Activated T-helper 2 cell treated with anti-CD3 and anti-CD28 coated beads, Interferon-gamma antibody, Interleukin-2, Interleukin-4, amounts not matched to agents 10 μg/mL and 5 μg/mL and 100 μg/mL, durations not matched to agents 14 hours and 24 hours and 36 hours (primary cell): Measurements from ENCODE around the gene SHOC2. TPM values are rescaled to one million over a fixed set of nuclear protein-coding genes. Genes with fewer than 3 reads are reported as not detected.

ENCODE experiments used
- DNase-seq: peaks from one replicate; pipeline ENCODE4 v3.0.0; 2021; ENCODE audit warnings: low spot score
- H3K27ac Mint-ChIP-seq: one replicate; pipeline ENCODE4 v1.8.0; 2021; ENCODE audit warnings: mixed read lengths
- H3K27me3 Mint-ChIP-seq: one replicate; pipeline ENCODE4 v1.8.0; 2021; ENCODE audit warnings: low read depth, mixed read lengths
- H3K36me3 Mint-ChIP-seq: one replicate; pipeline ENCODE4 v1.8.0; 2021; ENCODE audit warnings: low read depth, mixed read lengths
- H3K4me1 Mint-ChIP-seq: one replicate; pipeline ENCODE4 v1.8.0; 2021; ENCODE audit warnings: low read depth, mixed read lengths
- H3K4me3 Mint-ChIP-seq: one replicate; pipeline ENCODE4 v1.8.0; 2021; ENCODE audit warnings: low read depth, mild to moderate bottlenecking, moderate library complexity, mixed read lengths
- H3K9me3 Mint-ChIP-seq: one replicate; pipeline ENCODE4 v1.8.0; 2021; ENCODE audit warnings: mixed read lengths
- intact Hi-C: fragments of 100-400 bp; cut with micrococcal nuclease; formaldehyde crosslinking; loops from one replicate; pipeline ENCODE4 v1.15.1; 2023
- total RNA-seq: library from RNA; stranded (reverse); gene quantifications from 2 replicates; pipeline ENCODE4 v1.2.3, GENCODE V29; 2022

The SHOC2 gene
- total RNA-seq, 1 donor from 2014 or later, result 44.3 TPM

GRCh38 chr10:110932505-110933180 is 13.2 kb downstream of the SHOC2 start:
- no peak overlapping the region for H3K4me3 Mint-ChIP-seq
- no peaks in the 10 kb centered on the region for H3K27me3 Mint-ChIP-seq
- H3K4me1 Mint-ChIP-seq, result peaks cover 2% of the 10 kb centered on the region
- DNase-seq, result no peak
- no peaks in the 10 kb centered on the region for H3K9me3 Mint-ChIP-seq
- peaks cover 5% of the 10 kb centered on the region for H3K36me3 Mint-ChIP-seq
- intact Hi-C loops, result no loop called here
- no peak overlapping the region for H3K27ac Mint-ChIP-seq

DNA sequence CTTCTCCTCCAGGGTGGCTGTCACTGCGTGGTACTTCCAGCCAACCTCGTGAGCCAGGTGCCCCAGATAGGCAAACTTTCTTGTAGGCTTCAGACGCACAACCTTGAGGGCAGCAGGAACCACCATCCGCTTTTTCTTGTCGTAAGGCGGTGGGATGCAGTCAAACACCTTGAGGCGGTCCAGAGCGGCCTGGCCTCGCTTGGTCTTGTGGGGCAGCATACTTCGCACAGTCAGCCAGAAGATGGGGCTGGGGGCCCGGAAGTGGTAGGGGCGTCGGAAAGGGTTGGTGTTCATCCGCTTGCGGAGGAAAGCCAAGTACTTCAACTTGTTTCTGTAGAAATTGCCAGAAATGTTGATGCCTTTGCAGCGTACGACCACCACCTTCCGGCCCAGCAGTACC is 17.4 kb downstream of the SHOC2 start:
- H3K4me1 Mint-ChIP-seq, result peaks cover 7% of the 10 kb centered on the region

DNA sequence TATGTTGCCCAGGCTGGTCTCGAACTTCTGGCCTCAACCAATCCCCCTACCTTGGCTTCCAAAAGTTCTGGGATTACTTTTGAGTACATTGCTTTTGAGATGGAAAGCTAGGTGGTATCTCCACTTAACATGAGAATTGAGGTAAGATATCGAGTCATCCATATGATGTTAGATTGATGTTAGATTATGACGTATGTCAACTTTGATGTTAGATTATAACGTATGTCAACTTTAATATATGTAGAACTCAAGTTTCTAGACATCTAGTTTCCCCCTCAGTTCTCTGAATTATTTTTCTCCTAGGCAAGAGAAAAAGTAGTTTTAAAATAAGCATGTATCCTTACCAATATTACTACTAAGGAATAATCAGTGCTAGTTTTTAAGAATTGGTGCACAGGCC is 20.0 kb downstream of the SHOC2 start:
- Mint-ChIP-seq H3K9me3 (peaks cover 7% of the 10 kb centered on the region), H3K4me1 (peaks cover 15% of the 10 kb centered on the region), H3K36me3 (peaks cover 41% of the 10 kb centered on the region), H3K4me3 (no peak overlapping the region), H3K27me3 (no peaks in the 10 kb centered on the region), H3K27ac (no peak overlapping the region)
- DNase-seq, result no peak
- intact Hi-C loops, result no loop called here

More for the DNA sequence above, 17.4 kb downstream of the SHOC2 start:
- H3K36me3 Mint-ChIP-seq, result peaks cover 18% of the 10 kb centered on the region
- H3K27ac Mint-ChIP-seq, result no peak overlapping the region
- H3K27me3 Mint-ChIP-seq, result no peaks in the 10 kb centered on the region
- H3K9me3 Mint-ChIP-seq, result no peaks in the 10 kb centered on the region
- H3K4me3 Mint-ChIP-seq, result no peak overlapping the region
- intact Hi-C loops, result no loop called here
- DNase-seq, result no peak

- H3K4me1 Mint-ChIP-seq, result peaks cover 25% of the 10 kb centered on the region
- intact Hi-C loops, result no loop called here
These were observed 25.5 kb downstream of the SHOC2 start for GRCh38 chr10:110944792-110945396.

DNA sequence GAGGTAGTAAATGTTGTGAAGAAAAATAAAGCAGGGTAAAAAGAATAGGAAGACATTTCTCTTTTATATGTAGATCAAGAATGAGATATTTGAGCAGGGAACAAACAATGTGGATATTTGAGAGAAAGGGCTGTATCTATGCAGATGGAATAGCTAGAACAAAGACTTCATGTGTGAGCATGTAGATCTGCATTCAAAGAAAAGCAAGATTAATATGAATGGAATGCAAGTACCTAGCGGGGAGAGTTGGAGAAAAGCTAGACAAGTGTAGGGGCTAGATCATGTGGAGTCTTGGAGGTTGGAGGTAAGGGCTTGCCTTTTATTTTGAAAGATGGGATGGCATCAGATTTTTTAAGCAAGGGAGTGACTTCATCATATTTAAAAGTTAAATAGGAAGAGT is 27.1 kb downstream of the SHOC2 start:
- peaks cover 7% of the 10 kb centered on the region for H3K9me3 Mint-ChIP-seq
- intact Hi-C loops, result no loop called here
- H3K27ac Mint-ChIP-seq, result no peak overlapping the region
- no peaks in the 10 kb centered on the region for H3K27me3 Mint-ChIP-seq
- DNase-seq, result no peak
- peaks cover 24% of the 10 kb centered on the region for H3K4me1 Mint-ChIP-seq
- peaks cover 68% of the 10 kb centered on the region for H3K36me3 Mint-ChIP-seq
- no peak overlapping the region for H3K4me3 Mint-ChIP-seq

More at GRCh38 chr10:110944792-110945396, 25.5 kb downstream of the SHOC2 start:
- Mint-ChIP-seq H3K27ac (no peak overlapping the region), H3K4me3 (no peak overlapping the region), H3K9me3 (peaks cover 7% of the 10 kb centered on the region), H3K27me3 (no peaks in the 10 kb centered on the region), H3K36me3 (peaks cover 70% of the 10 kb centered on the region)
- DNase-seq, result no peak

- H3K4me1 Mint-ChIP-seq, result peaks cover 24% of the 10 kb centered on the region
- intact Hi-C loops, result no loop called here
- H3K36me3 Mint-ChIP-seq, result peaks cover 66% of the 10 kb centered on the region
- DNase-seq, result no peak
- H3K27ac Mint-ChIP-seq, result no peak overlapping the region
- H3K27me3 Mint-ChIP-seq, result no peaks in the 10 kb centered on the region
- H3K9me3 Mint-ChIP-seq, result peaks cover 7% of the 10 kb centered on the region
- no peak overlapping the region for H3K4me3 Mint-ChIP-seq
These were observed 27.7 kb downstream of the SHOC2 start for GRCh38 chr10:110947061-110947595.

GRCh38 chr10:110951381-110951780 is 32.0 kb downstream of the SHOC2 start:
- no peak for DNase-seq
- no peak overlapping the region for H3K27ac Mint-ChIP-seq
- no peaks in the 10 kb centered on the region for H3K9me3 Mint-ChIP-seq
- peaks cover 10% of the 10 kb centered on the region for H3K4me1 Mint-ChIP-seq
- intact Hi-C loops, result no loop called here
- no peak overlapping the region for H3K4me3 Mint-ChIP-seq
- no peaks in the 10 kb centered on the region for H3K27me3 Mint-ChIP-seq
- peaks cover 45% of the 10 kb centered on the region for H3K36me3 Mint-ChIP-seq

DNA sequence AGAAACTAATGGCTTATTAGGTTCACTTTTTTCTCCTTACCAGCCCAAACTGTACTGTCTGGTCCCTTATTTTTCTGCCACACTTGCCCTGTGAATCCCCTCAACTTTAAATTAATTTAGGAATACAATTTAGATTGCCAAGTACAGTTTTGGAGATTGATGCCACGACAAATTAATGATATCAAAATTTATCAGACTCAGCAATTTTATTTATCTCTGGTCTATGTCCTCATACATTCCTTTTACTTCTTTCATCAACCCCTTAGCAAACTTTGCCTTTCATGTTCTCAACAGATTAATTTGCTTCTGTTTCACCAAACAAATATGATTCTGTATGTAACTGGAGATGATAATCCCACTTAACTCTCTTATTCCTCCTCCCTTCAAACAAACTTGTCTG is 38.2 kb downstream of the SHOC2 start:
- H3K36me3 Mint-ChIP-seq, result peaks cover 8% of the 10 kb centered on the region
- H3K9me3 Mint-ChIP-seq, result no peaks in the 10 kb centered on the region
- DNase-seq, result no peak
- H3K4me3 Mint-ChIP-seq, result no peak overlapping the region
- H3K27ac Mint-ChIP-seq, result no peak overlapping the region
- intact Hi-C loops, result no loop called here
- H3K27me3 Mint-ChIP-seq, result no peaks in the 10 kb centered on the region
- peaks cover 4% of the 10 kb centered on the region for H3K4me1 Mint-ChIP-seq

DNA sequence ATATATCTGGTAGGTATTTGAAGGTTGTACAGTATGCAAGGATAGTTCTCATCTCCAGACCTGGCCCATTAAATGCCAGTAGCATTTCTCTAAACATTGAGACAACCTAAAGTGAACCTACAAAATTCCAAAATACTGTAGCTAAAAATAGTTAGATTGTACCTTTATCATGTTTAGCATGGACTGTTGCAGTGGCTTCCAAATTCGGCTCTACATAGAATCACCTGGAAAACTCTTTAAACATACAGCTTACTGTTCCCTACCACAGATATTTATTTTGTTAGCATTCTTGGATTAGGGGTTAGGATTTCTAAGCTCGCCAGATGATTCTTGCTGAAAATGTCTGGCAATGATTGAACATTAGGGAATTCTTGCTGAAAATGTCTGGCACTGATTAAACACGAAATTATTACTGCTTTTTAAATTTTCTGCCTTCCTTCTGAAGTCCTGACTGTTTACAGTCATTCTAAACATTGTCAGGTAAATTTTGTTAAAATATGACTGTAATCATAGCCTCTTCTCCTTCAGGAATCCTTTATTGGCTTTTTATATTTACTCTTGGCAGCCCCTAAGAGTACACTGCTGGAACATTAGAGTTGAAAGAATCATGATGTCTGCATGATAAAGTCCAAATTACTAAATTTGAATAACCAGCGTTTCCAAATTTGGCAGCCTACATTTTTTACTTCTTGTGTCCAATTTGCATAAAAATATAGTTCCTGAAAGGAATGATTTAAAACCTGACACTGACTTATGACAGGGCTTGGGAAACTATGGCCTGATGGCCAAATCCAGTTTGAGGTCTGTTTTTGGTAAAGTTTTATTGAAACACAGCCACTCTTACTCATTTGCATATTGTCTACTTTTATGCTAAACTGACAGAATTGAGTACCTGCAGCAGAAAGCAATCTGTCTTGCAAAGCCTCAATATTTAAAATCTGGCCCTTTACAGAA is 40.3 kb downstream of the SHOC2 start:
- no peaks in the 10 kb centered on the region for H3K9me3 Mint-ChIP-seq
- DNase-seq, result no peak
- H3K4me1 Mint-ChIP-seq, result peaks cover 5% of the 10 kb centered on the region
- intact Hi-C loops, result no loop called here
- H3K27ac Mint-ChIP-seq, result no peak overlapping the region
- H3K36me3 Mint-ChIP-seq, result peaks cover 5% of the 10 kb centered on the region
- no peak overlapping the region for H3K4me3 Mint-ChIP-seq
- H3K27me3 Mint-ChIP-seq, result no peaks in the 10 kb centered on the region

DNA sequence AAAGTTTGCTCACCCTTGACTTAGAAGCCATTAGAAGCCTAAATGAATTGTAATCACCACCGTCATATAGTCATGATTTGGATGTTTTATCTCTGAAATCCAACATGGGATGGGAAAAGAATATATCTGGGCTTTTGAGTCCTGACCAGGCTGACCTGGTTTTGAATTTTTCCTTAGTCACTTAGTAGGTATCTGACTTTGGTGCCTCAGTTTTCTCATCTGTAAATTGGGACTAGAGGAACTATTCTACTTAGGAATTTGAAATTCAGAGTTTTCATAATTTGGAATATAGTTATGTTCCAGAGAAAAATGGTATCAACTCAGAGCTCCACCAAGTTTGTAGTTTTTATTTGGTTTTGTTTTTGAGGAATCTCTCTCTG is 40.9 kb downstream of the SHOC2 start:
- peaks cover 5% of the 10 kb centered on the region for H3K4me1 Mint-ChIP-seq
- intact Hi-C loops, result no loop called here
- H3K4me3 Mint-ChIP-seq, result no peak overlapping the region
- H3K36me3 Mint-ChIP-seq, result peaks cover 5% of the 10 kb centered on the region
- H3K9me3 Mint-ChIP-seq, result no peaks in the 10 kb centered on the region
- H3K27ac Mint-ChIP-seq, result no peak overlapping the region
- H3K27me3 Mint-ChIP-seq, result no peaks in the 10 kb centered on the region
- DNase-seq, result no peak

DNA sequence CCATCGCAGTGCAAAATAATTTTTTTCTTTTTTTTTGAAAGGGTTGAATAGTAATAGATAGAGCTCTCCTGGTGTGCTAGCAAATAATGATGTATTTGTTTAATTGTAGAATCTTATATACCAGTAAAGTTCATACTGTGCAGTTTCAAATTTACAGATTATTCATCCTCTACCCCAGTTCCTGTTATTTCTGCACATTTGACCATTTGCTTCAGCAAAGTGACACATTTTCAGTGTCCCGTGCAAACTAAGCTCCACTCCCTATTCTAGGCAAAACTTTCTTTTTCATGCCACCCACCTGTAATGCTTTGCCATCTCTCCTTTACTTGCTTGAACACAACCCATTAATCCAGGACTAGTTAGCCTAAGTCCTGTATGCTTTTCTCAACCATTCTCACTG is 43.0 kb downstream of the SHOC2 start:
- peaks cover 6% of the 10 kb centered on the region for H3K4me1 Mint-ChIP-seq
- H3K27me3 Mint-ChIP-seq, result no peaks in the 10 kb centered on the region
- H3K4me3 Mint-ChIP-seq, result no peak overlapping the region
- H3K9me3 Mint-ChIP-seq, result no peaks in the 10 kb centered on the region
- DNase-seq, result no peak
- peaks cover 5% of the 10 kb centered on the region for H3K36me3 Mint-ChIP-seq
- intact Hi-C loops, result no loop called here
- no peak overlapping the region for H3K27ac Mint-ChIP-seq

- peaks cover 5% of the 10 kb centered on the region for H3K36me3 Mint-ChIP-seq
- H3K27ac Mint-ChIP-seq, result no peak overlapping the region
These were observed 43.8 kb downstream of the SHOC2 start for GRCh38 chr10:110963162-110963561.

More at GRCh38 chr10:110963162-110963561, 43.8 kb downstream of the SHOC2 start:
- intact Hi-C loops, result no loop called here
- no peak for DNase-seq
- H3K4me3 Mint-ChIP-seq, result no peak overlapping the region
- peaks cover 6% of the 10 kb centered on the region for H3K4me1 Mint-ChIP-seq
- H3K9me3 Mint-ChIP-seq, result no peaks in the 10 kb centered on the region
- H3K27me3 Mint-ChIP-seq, result no peaks in the 10 kb centered on the region
